ENCODE results near the gene SH3PXD2A. TPM values are rescaled to one million over a fixed set of nuclear protein-coding genes. Genes with fewer than 3 reads are reported as not detected.

Gene SH3PXD2A
- total and polyA plus RNA-seq, 9 of the 15 experiments (the other 6 are each of a cell fraction or from before 2014, with no cell fraction given) = 0.41 to 9.3 (median 2.5) TPM

- POLR2A ChIA-PET = no interaction called here
- TF ChIP-seq RBM25 (IDR thresholded peaks at IDR 0.05; ENCODE audit: low read depth, low read length, severe bottlenecking) = no peak
- no peak for TF ChIP-seq NR3C1 (CRISPR knock-in tag; IDR thresholded peaks at IDR 0.05)
- no peak for TF ChIP-seq ZBED1 (IDR thresholded peaks at IDR 0.05)
- TF ChIP-seq ZNF212 (CRISPR knock-in tag; IDR thresholded peaks at IDR 0.05) = no peak
- TF ChIP-seq IRF2 (CRISPR knock-in tag; IDR thresholded peaks at IDR 0.05) = no peak
- TF ChIP-seq ZNF224 (CRISPR knock-in tag; IDR thresholded peaks at IDR 0.05) = no peak
- no peak for TF ChIP-seq ZBTB40 (IDR thresholded peaks at IDR 0.05)
- no peak for TF ChIP-seq ZBTB40 (CRISPR knock-in tag; IDR thresholded peaks at IDR 0.05)
- TF ChIP-seq SIX5 (IDR thresholded peaks at IDR 0.05; ENCODE audit: borderline replicate concordance in 1 of 2, insufficient read depth in 1 of 2, low read depth in 1 of 2, low read length in 2 of 2) = no peak
- no peak for TF ChIP-seq SNRNP70 (optimal IDR thresholded peaks at IDR 0.05; ENCODE audit: low read depth, low read length)
- TF ChIP-seq ZNF717 (CRISPR knock-in tag; IDR thresholded peaks at IDR 0.05) = no peak
- no peak for TF ChIP-seq MXD1 (CRISPR knock-in tag; IDR thresholded peaks at IDR 0.05; ENCODE audit: borderline replicate concordance, poor library complexity, severe bottlenecking)
- Histone ChIP-seq H3K9me3 (replicated peaks; ENCODE audit: control insufficient read depth, insufficient read depth, low read depth, low read length) (peaks cover 6% of the 10 kb centered on the region; the same call in 1 of the 2 replicates), H4K20me1 (replicated peaks; ENCODE audit: control insufficient read depth, insufficient read depth, low read length) (no peaks in the 10 kb centered on the region), H3K9me1 (ENCODE audit: control insufficient read depth, insufficient read depth, low read length) (no peaks in the 10 kb centered on the region), H3K36me3 (ENCODE audit: control insufficient read depth, insufficient read depth, low read length) (no peaks in the 10 kb centered on the region), H3K27ac (ENCODE audit: extremely low read depth, low read depth, low read length) (no peak overlapping the region), H3K4me1 (replicated peaks in 1 of 2; ENCODE audit: control insufficient read depth in 2 of 2, insufficient read depth in 2 of 2, low read length in 2 of 2) (peaks cover 0 to 4% of the 10 kb centered on the region in 2 experiments; a peak in 1 of 5 replicates), H3K27me3 (ENCODE audit: control insufficient read depth in 2 of 2, insufficient read depth in 2 of 2, low read length in 2 of 2) (peaks cover 11 to 35% of the 10 kb centered on the region in 2 experiments; a peak in 4 of 5 replicates), H3K9ac (ENCODE audit: insufficient read depth in 1 of 2, low read depth in 2 of 2, low read length in 2 of 2) (no peak overlapping the region), H3K4me3 (no peak overlapping the region), H3K79me2 (ENCODE audit: control insufficient read depth, insufficient read depth, low read length) (no peaks in the 10 kb centered on the region), H3K4me2 (ENCODE audit: insufficient read depth, low read length) (no peak overlapping the region), H2AFZ (ENCODE audit: low read depth, low read length) (no peak overlapping the region)
- intact Hi-C loops (cut with micrococcal nuclease) (no loop called here), in situ Hi-C loops (cut with MboI) (no loop called here)
- WGBS (ENCODE audit: insufficient coverage, low coverage, missing lambda C conversion rate) = 3% methylated on average over 7 of the region's 7 CpGs
- CTCF ChIA-PET (ENCODE audit: low intra/inter-chr PET ratio) = no interaction called here
- ATAC-seq (no peak), DNase-seq (ENCODE audit: extremely low read depth in 1 of 4, low spot score in 3 of 4) (no peak), FAIRE-seq (no peak)
- no TSS peak for BruUV-seq (replicated peaks)
Observed at GRCh38 chr10:103749779-103750178, 105.6 kb downstream of the SH3PXD2A start.

Measured in K562 (cell line).